Measurements from ENCODE around the gene MBD6.
"Not testable (repeated sequence)": the region's sequence is repeated elsewhere in the genome, so short reads cannot be mapped to it uniquely, and the experiment has no call there.

MBD6 gene

GRCh38 chr12:57515934-57516541 is 6.6 kb upstream of the MBD6 start:
- Histone ChIP-seq H3K9ac (ENCODE audit: low read depth, low read length) (no peak overlapping the region), H3K36me3 (ENCODE audit: insufficient read depth, low read length) (peaks cover 65% of the 10 kb centered on the region), H3K4me1 (ENCODE audit: insufficient read depth, low read length) (no peaks in the 10 kb centered on the region), H3K9me3 (ENCODE audit: control insufficient read depth, insufficient read depth, low read length) (no peaks in the 10 kb centered on the region)

- H3K4me1 ChIP-seq (ENCODE audit: insufficient read depth, low read length) = no peaks in the 10 kb centered on the region
- peaks cover 63% of the 10 kb centered on the region for H3K36me3 ChIP-seq (ENCODE audit: insufficient read depth, low read length)
- H3K9me3 ChIP-seq (ENCODE audit: control insufficient read depth, insufficient read depth, low read length) = no peaks in the 10 kb centered on the region
- no peak overlapping the region for H3K9ac ChIP-seq (ENCODE audit: low read depth, low read length)
Observed at GRCh38 chr12:57516617-57517153, 5.9 kb upstream of the MBD6 start.

GRCh38 chr12:57517187-57517586 is 5.4 kb upstream of the MBD6 start:
- no peaks in the 10 kb centered on the region for H3K9me3 ChIP-seq (ENCODE audit: control insufficient read depth, insufficient read depth, low read length)
- no peak overlapping the region for H3K9ac ChIP-seq (ENCODE audit: low read depth, low read length)
- H3K36me3 ChIP-seq (ENCODE audit: insufficient read depth, low read length) = peaks cover 58% of the 10 kb centered on the region
- H3K4me1 ChIP-seq (ENCODE audit: insufficient read depth, low read length) = no peaks in the 10 kb centered on the region

GRCh38 chr12:57517718-57518117 is 4.9 kb upstream of the MBD6 start:
- Histone ChIP-seq H3K36me3 (ENCODE audit: insufficient read depth, low read length) (peaks cover 53% of the 10 kb centered on the region), H3K9ac (ENCODE audit: low read depth, low read length) (0 out of 2 replicates have a peak overlapping the region, but pooled peaks have one; percentile 5)
- H3K9me3 ChIP-seq (ENCODE audit: control insufficient read depth, insufficient read depth, low read length); H3K4me1 ChIP-seq (ENCODE audit: insufficient read depth, low read length): not testable (repeated sequence)

GRCh38 chr12:57518176-57518919 is 4.3 kb upstream of the MBD6 start:
- H3K9ac ChIP-seq (ENCODE audit: low read depth, low read length) = 0 out of 2 replicates have a peak overlapping the region, but pooled peaks have one; percentile 5
- no peaks in the 10 kb centered on the region for H3K4me1 ChIP-seq (ENCODE audit: insufficient read depth, low read length)
- H3K36me3 ChIP-seq (ENCODE audit: insufficient read depth, low read length) = peaks cover 48% of the 10 kb centered on the region
- no peaks in the 10 kb centered on the region for H3K9me3 ChIP-seq (ENCODE audit: control insufficient read depth, insufficient read depth, low read length)

GRCh38 chr12:57518920-57519795 is 3.5 kb upstream of the MBD6 start:
- Histone ChIP-seq H3K9me3 (ENCODE audit: control insufficient read depth, insufficient read depth, low read length) (no peaks in the 10 kb centered on the region), H3K4me1 (ENCODE audit: insufficient read depth, low read length) (no peaks in the 10 kb centered on the region; the same call in 1 of the 2 replicates), H3K36me3 (ENCODE audit: insufficient read depth, low read length) (peaks cover 43% of the 10 kb centered on the region), H3K9ac (ENCODE audit: low read depth, low read length) (peak overlapping the region; percentile 98)

- H3K36me3 ChIP-seq (ENCODE audit: insufficient read depth, low read length) = peaks cover 39% of the 10 kb centered on the region
Observed at GRCh38 chr12:57519796-57520052, 2.9 kb upstream of the MBD6 start.

GRCh38 chr12:57520053-57520818 is 2.4 kb upstream of the MBD6 start, which contains the start of gene DDIT3:
Gene DDIT3, minus strand, starts transcription at chr12:57520514. Its CDS starts 3,108 bp downstream, at chr12:57517406.
- peaks cover 36% of the 10 kb centered on the region for H3K36me3 ChIP-seq (ENCODE audit: insufficient read depth, low read length)
- H3K9ac ChIP-seq (ENCODE audit: low read depth, low read length) = peak within 1 kb of the TSS; percentile 98
- H3K9me3 ChIP-seq (ENCODE audit: control insufficient read depth, insufficient read depth, low read length) = no peaks in the 10 kb centered on the region
- H3K4me1 ChIP-seq (ENCODE audit: insufficient read depth, low read length) = no peaks in the 10 kb centered on the region; the same call in 1 of the 2 replicates

More at GRCh38 chr12:57519796-57520052, 2.9 kb upstream of the MBD6 start:
- Histone ChIP-seq H3K9me3 (ENCODE audit: control insufficient read depth, insufficient read depth, low read length) (no peaks in the 10 kb centered on the region), H3K4me1 (ENCODE audit: insufficient read depth, low read length) (no peaks in the 10 kb centered on the region; the same call in 1 of the 2 replicates), H3K9ac (ENCODE audit: low read depth, low read length) (peak overlapping the region; percentile 98)

- Histone ChIP-seq H3K4me1 (ENCODE audit: insufficient read depth, low read length) (no peaks in the 10 kb centered on the region; the same call in 1 of the 2 replicates), H3K9ac (ENCODE audit: low read depth, low read length) (peak overlapping the region; percentile 80; the same call in 1 of the 2 replicates), H3K36me3 (ENCODE audit: insufficient read depth, low read length) (peaks cover 22% of the 10 kb centered on the region)
Observed at GRCh38 chr12:57521525-57522010, 1.1 kb upstream of the MBD6 start.

GRCh38 chr12:57522887-57523705 is 472 bp downstream of the MBD6 start:
- Histone ChIP-seq H3K36me3 (ENCODE audit: insufficient read depth, low read length) (peaks cover 13% of the 10 kb centered on the region), H3K4me1 (ENCODE audit: insufficient read depth, low read length) (no peaks in the 10 kb centered on the region; the same call in 1 of the 2 replicates), H3K9me3 (ENCODE audit: control insufficient read depth, insufficient read depth, low read length) (no peaks in the 10 kb centered on the region), H3K9ac (ENCODE audit: low read depth, low read length) (peak overlapping the region; percentile 77)

More at GRCh38 chr12:57521525-57522010, 1.1 kb upstream of the MBD6 start:
- H3K9me3 ChIP-seq (ENCODE audit: control insufficient read depth, insufficient read depth, low read length) = no peaks in the 10 kb centered on the region

GRCh38 chr12:57523706-57524614 is 1.3 kb downstream of the MBD6 start:
- Histone ChIP-seq H3K9me3 (ENCODE audit: control insufficient read depth, insufficient read depth, low read length) (no peaks in the 10 kb centered on the region), H3K36me3 (ENCODE audit: insufficient read depth, low read length) (peaks cover 7% of the 10 kb centered on the region), H3K9ac (ENCODE audit: low read depth, low read length) (peak overlapping the region; percentile 77), H3K4me1 (ENCODE audit: insufficient read depth, low read length) (no peaks in the 10 kb centered on the region; the same call in 1 of the 2 replicates)

Data from ES-I3 (cell line).